Lower lobe of right lung (tissue), 2 donors: ENCODE data around the gene TMEM229B. TPM values are rescaled to one million over a fixed set of nuclear protein-coding genes. Genes with fewer than 3 reads are reported as not detected.

Experiments used
- ATAC-seq, 2 donors: fragments of 200-7000 bp; cut with Tn5 transposase; one replicate each; pipeline ENCODE4 v1.9.1; 2020 to 2022; ENCODE audit warnings: mild to moderate bottlenecking in 2 of 2, moderate library complexity in 2 of 2
- DNase-seq: peaks from one replicate; pipeline ENCODE4 v3.0.0-alpha.2; 2020
- H3K27ac ChIP-seq: fragments of 200-600 bp; one replicate; pipeline ENCODE4 v1.8.0; 2022
- H3K27me3 ChIP-seq: fragments of 200-600 bp; one replicate; pipeline ENCODE4 v1.8.0; 2022; ENCODE audit warnings: low read depth
- H3K36me3 ChIP-seq: fragments of 200-600 bp; one replicate; pipeline ENCODE4 v1.8.0; 2022; ENCODE audit warnings: mild to moderate bottlenecking
- H3K4me1 ChIP-seq: fragments of 200-600 bp; one replicate; pipeline ENCODE4 v1.8.0; 2022
- H3K4me3 ChIP-seq: fragments of 200-600 bp; one replicate; pipeline ENCODE4 v1.8.0; 2022; ENCODE audit warnings: mild to moderate bottlenecking
- H3K9me3 ChIP-seq: fragments of 200-600 bp; one replicate; pipeline ENCODE4 v1.8.0; 2022
- intact Hi-C: fragments of 100-400 bp; cut with DNase I; formaldehyde crosslinking; loops from one replicate; pipeline ENCODE4 v1.11.0; 2022
- long read RNA-seq: library from polyadenylated mRNA; unstranded; transcript quantifications from one replicate; pipeline ENCODE4 v2.0.0, GENCODE V29; 2021
- total RNA-seq: library from RNA; stranded (reverse); fragmentation: NEBNext Ultra II Directional; extraction: Animal tissue kit (Norgen Biotek cat#: 25700); gene quantifications from one replicate; pipeline ENCODE4 v1.2.1, GENCODE V29; 2021
- TF ChIP-seq, protein P1 (sequence below): fragments of 200-600 bp; IDR thresholded peaks from one replicate; pipeline ENCODE4 v1.8.0; 2022; ENCODE audit warnings: antibody characterized with exemption, mild to moderate bottlenecking
- donor health status: DM: no; HTN: yes; CAD: no; lungs with severe emphysema.

The TMEM229B gene
- total RNA-seq: 6.4 TPM
- long read RNA-seq, full-length matches to known transcripts: 2 of 3 reads
- long read RNA-seq, partial matches to known transcripts: 0 of 3 reads
- long read RNA-seq, other reads (novel, unspliced or antisense): 1 of 3 reads

DNA sequence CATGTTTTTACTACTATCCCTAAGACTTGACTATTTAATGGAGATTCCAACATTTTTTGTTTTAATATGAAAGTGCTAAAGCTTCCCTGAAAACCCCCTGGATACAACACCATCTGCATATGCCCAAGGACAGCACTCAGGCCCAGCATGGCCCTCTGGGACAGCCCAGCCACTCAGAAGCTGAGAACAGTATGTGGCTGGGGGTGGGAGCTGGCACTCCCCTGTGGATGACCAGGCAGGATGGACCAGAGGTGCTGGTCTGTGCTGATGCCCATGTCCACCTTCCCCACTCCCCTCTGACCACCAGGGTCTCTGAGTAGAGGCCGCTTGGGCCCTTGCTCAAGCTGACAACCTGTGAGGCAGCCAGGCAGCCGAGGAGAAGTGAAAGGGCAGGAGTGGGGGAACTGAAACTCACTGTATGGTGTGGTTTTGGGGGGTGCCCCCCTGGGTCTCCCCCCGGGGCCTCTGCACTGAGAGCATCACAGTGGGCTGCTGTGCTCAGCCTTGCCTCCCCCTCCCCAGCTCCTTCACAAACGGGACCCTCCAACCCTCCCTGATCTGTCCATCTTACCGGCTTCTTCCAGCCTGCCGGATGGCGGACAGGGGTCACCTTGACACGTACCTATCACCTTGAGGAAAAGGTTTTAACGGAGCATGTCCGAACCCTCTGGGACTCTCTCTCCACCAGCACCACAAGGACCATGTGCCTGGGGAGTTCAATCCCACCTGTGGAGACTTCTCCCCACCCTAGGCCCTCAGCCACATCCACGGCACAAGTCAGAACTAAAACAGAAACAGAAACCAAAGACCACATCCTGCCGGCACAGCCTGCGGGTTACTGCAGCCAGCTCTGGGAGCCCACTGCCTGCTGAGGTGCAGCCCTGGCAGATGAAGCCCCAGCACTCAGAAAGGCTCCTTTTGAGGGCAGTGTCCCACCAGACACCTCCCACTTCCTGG lies at the start of gene TMEM229B:
TSS of gene TMEM229B (minus strand) at position 785 of the 957 bp plus-strand sequence. CDS start 14,798 bp downstream, outside the sequence.
- peak within 1 kb of the TSS; percentile 83 for H3K27ac ChIP-seq
- peak; percentile 85 to 89 for ATAC-seq
- intact Hi-C loops: no loop called here

DNA sequence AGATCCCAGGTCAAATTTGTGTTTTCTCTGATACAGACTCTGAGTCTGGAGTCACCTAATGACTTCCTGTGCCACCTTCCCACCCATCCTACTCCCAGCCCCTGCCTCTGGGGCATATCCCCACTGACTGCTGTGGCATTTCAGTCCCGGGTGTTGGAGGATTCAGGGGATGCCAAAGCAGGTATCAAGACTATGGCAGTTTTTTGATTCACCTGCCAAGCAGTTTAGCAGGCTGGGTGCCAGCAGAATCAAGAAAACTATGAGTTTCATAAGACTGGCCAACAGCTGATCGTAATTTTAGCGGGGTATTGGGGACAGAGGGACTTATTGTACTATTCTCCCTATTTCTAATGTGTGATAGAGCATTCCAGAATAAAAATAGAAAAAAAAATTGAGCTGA lies 49.2 kb upstream of the TMEM229B start:
- Histone ChIP-seq H3K9me3 (no peaks in the 10 kb centered on the region), H3K4me3 (no peak overlapping the region), H3K36me3 (no peaks in the 10 kb centered on the region), H3K27ac (no peak overlapping the region), H3K4me1 (peaks cover 6% of the 10 kb centered on the region), H3K27me3 (peaks cover 15% of the 10 kb centered on the region)
- intact Hi-C loops: no loop called here
- TF ChIP-seq, protein P1, sequence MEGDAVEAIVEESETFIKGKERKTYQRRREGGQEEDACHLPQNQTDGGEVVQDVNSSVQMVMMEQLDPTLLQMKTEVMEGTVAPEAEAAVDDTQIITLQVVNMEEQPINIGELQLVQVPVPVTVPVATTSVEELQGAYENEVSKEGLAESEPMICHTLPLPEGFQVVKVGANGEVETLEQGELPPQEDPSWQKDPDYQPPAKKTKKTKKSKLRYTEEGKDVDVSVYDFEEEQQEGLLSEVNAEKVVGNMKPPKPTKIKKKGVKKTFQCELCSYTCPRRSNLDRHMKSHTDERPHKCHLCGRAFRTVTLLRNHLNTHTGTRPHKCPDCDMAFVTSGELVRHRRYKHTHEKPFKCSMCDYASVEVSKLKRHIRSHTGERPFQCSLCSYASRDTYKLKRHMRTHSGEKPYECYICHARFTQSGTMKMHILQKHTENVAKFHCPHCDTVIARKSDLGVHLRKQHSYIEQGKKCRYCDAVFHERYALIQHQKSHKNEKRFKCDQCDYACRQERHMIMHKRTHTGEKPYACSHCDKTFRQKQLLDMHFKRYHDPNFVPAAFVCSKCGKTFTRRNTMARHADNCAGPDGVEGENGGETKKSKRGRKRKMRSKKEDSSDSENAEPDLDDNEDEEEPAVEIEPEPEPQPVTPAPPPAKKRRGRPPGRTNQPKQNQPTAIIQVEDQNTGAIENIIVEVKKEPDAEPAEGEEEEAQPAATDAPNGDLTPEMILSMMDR: no peak
- ATAC-seq: no peak
- DNase-seq: no peak

More for the DNA sequence above, at the start of gene TMEM229B:
- H3K4me3 ChIP-seq: peak within 1 kb of the TSS; percentile 51
- TF ChIP-seq, protein P1: no peak
- H3K27me3 ChIP-seq: no peaks in the 10 kb centered on the region
- peaks cover 21% of the 10 kb centered on the region for H3K4me1 ChIP-seq
- DNase-seq: peak; percentile 64
- H3K36me3 ChIP-seq: no peaks in the 10 kb centered on the region
- peaks cover 1% of the 10 kb centered on the region for H3K9me3 ChIP-seq

DNA sequence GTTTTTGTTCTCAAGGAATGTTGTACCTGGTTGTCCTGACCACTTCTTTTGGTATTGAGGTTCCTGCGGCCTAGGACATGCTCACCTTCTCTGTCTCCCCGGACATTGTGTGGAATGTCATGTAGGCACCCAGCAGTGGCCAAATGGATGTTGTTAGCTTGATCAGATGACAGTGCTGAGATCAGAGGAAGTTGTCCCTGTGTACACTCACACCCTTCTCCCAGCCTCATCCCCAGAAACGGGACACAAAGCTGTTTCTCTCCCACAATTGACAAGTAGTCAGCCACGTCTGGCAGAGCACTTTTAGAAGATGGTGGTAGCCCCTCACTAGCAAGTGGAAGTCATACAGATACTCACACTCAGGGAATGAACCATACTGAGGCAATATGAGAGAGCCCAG lies 47.6 kb upstream of the TMEM229B start:
- no peak for DNase-seq
- H3K36me3 ChIP-seq: no peaks in the 10 kb centered on the region
- no peak for ATAC-seq
- no peak overlapping the region for H3K27ac ChIP-seq
- intact Hi-C loops: no loop called here
- H3K4me3 ChIP-seq: no peak overlapping the region
- H3K9me3 ChIP-seq: no peaks in the 10 kb centered on the region
- peaks cover 15% of the 10 kb centered on the region for H3K4me1 ChIP-seq
- H3K27me3 ChIP-seq: peaks cover 20% of the 10 kb centered on the region
- TF ChIP-seq, protein P1: no peak

DNA sequence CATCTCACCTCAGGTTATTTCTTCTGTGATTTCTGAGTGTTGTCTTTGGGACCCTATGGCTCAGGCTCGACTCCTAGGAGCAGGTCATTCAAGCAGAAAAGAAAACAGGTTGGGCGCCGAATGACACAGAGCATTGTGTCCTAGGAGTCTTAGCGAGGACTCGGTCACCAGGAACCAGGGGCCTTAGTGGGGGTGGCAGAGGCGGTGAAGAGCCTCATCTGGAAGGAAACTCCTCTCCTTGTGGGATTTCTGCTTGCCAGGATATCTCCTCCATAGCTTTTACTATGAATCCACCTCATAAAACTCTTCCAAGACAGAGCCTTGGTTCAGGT lies 45.2 kb upstream of the TMEM229B start:
- DNase-seq: no peak
- peak overlapping the region; percentile 60 for H3K4me3 ChIP-seq
- H3K27me3 ChIP-seq: peaks cover 25% of the 10 kb centered on the region
- H3K4me1 ChIP-seq: peaks cover 15% of the 10 kb centered on the region
- no peaks in the 10 kb centered on the region for H3K36me3 ChIP-seq
- ATAC-seq: no peak
- TF ChIP-seq, protein P1: no peak
- H3K9me3 ChIP-seq: no peaks in the 10 kb centered on the region
- H3K27ac ChIP-seq: no peak overlapping the region
- intact Hi-C loops: no loop called here

DNA sequence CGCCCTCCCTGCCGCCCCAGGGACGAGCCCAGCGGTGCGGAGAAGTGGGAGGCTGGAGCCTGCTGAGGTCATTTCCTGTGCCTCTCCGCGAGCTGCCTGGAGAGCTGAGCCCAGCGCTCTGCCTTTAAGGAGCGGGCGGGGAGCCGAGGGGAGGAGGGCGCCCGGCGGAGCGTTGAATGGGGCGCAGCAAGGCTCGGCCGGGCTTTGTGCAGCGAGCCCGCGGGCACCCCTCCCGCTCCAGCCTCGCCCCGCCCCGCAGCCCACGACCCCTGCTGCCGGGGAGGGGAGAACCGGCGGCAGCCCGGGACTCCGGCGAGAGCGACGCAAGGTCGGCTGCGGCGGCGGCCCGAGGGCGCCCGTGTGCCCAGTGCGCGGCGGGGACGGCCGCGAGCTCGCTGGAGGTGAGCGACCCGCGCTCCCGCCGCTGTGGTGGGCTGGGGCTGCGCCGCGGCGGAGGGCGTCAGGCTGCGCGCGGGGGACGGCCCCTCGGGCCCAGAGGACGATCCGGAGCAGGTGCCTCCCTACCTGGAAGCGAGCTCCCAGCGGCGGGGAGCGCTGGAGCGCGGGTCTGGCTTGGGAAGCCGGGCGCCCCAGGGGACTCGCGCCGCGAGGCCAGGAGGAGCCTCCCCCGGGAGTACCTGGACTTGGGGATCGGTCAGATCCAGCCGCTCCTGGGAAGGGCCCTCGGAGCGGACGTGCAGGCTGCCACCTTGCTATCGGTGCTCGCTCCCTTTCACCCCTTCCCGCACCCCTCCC lies 44.7 kb upstream of the TMEM229B start, which contains the start of gene PLEKHH1:
TSS of gene PLEKHH1 (plus strand) at position 293 of the 756 bp plus-strand sequence. CDS start 8,578 bp downstream, outside the sequence.
- DNase-seq (peak; percentile 85), ATAC-seq (peak; percentile 89 to 91)
- H3K27ac ChIP-seq: peak within 1 kb of the TSS; percentile 2
- H3K9me3 ChIP-seq: no peaks in the 10 kb centered on the region
- peaks cover 25% of the 10 kb centered on the region for H3K27me3 ChIP-seq
- intact Hi-C loops: no loop called here
- H3K4me3 ChIP-seq: peak within 1 kb of the TSS; percentile 60
- H3K36me3 ChIP-seq: no peaks in the 10 kb centered on the region
- peaks cover 15% of the 10 kb centered on the region for H3K4me1 ChIP-seq
- TF ChIP-seq, protein P1: no peak
